ENCODE measurements around the gene STC2. TPM values are rescaled to one million over a fixed set of nuclear protein-coding genes. Genes with fewer than 3 reads are reported as not detected.

Gene STC2
- total RNA-seq, 1 experiment from 2014 or later, result 99.9 TPM

GRCh38 chr5:173317852-173318251 is 10.4 kb downstream of the STC2 start:
- ATAC-seq (no peak), DNase-seq (no peak)
- Histone ChIP-seq H4K20me1 (ENCODE audit: low read length) (peaks cover 5% of the 10 kb centered on the region; the same call in 1 of the 2 replicates), H3K4me1 (ENCODE audit: insufficient read depth, low read length) (peaks cover 9% of the 10 kb centered on the region; the same call in 1 of the 2 replicates), H3K27ac (ENCODE audit: low read length) (no peak overlapping the region), H3K27me3 (ENCODE audit: low read length) (no peaks in the 10 kb centered on the region), H3K9me2 (replicated peaks; ENCODE audit: low read length) (no peaks in the 10 kb centered on the region), H3K36me3 (ENCODE audit: low read depth, low read length) (peaks cover 60% of the 10 kb centered on the region), H3K79me2 (ENCODE audit: low read length) (no peaks in the 10 kb centered on the region; the same call in 1 of the 2 replicates), H3K4me2 (ENCODE audit: low read length) (no peak overlapping the region), H3F3A (ENCODE audit: low read length, unreplicated experiment) (no peaks in the 10 kb centered on the region), H2AFZ (ENCODE audit: low read length) (no peak overlapping the region), H3K4me3 (ENCODE audit: low read length) (no peak overlapping the region), H3K9ac (ENCODE audit: low read length) (no peak overlapping the region), H3K9me3 (ENCODE audit: low read length) (no peaks in the 10 kb centered on the region)
- intact Hi-C loops (cut with micrococcal nuclease), result no loop called here
- POLR2A ChIA-PET (ENCODE audit: unreplicated experiment), result interaction anchor here (0.6 kb wide), 1 partner anchor 652 kb away, joined by 4 read pairs; no protein-coding TSS in a partner anchor
- no peak for TF ChIP-seq EZH2phosphoT487 (IDR thresholded peaks at IDR 0.05; ENCODE audit: borderline replicate concordance, low read length)
- CTCF ChIA-PET, result no interaction called here
- no TSS peak for BruUV-seq (replicated peaks)

- Histone ChIP-seq H3K79me2 (ENCODE audit: low read length) (no peaks in the 10 kb centered on the region), H3K9me3 (ENCODE audit: low read length) (no peaks in the 10 kb centered on the region), H3K4me1 (ENCODE audit: insufficient read depth, low read length) (peaks cover 9% of the 10 kb centered on the region; the same call in 1 of the 2 replicates), H3K36me3 (ENCODE audit: low read depth, low read length) (peaks cover 54% of the 10 kb centered on the region), H3K4me2 (ENCODE audit: low read length) (no peak overlapping the region), H3K27me3 (ENCODE audit: low read length) (no peaks in the 10 kb centered on the region), H3K27ac (ENCODE audit: low read length) (no peak overlapping the region), H3K9me2 (replicated peaks; ENCODE audit: low read length) (no peaks in the 10 kb centered on the region), H2AFZ (ENCODE audit: low read length) (no peak overlapping the region), H3K4me3 (ENCODE audit: low read length) (no peak overlapping the region), H3K9ac (ENCODE audit: low read length) (no peak overlapping the region), H3F3A (ENCODE audit: low read length, unreplicated experiment) (no peaks in the 10 kb centered on the region), H4K20me1 (ENCODE audit: low read length) (peaks cover 5% of the 10 kb centered on the region; the same call in 1 of the 2 replicates)
- BruUV-seq (replicated peaks), result TSS peak; percentile 21
- DNase-seq (no peak), ATAC-seq (no peak)
- POLR2A ChIA-PET (ENCODE audit: unreplicated experiment), result interaction anchor here (0.7 kb wide), 1 partner anchor 145 kb away, joined by 5 read pairs; no protein-coding TSS in a partner anchor
- TF ChIP-seq CTCF (conservative IDR thresholded peaks at IDR 0.05; ENCODE audit: low read depth, low read length), result no peak
- TF ChIP-seq EZH2phosphoT487 (IDR thresholded peaks at IDR 0.05; ENCODE audit: borderline replicate concordance, low read length), result no peak
- TF ChIP-seq EZH2 (IDR thresholded peaks at IDR 0.05; ENCODE audit: low read length, unreplicated experiment), result no peak
- CTCF ChIA-PET, result interaction anchor here (1.0 kb wide), 1 partner anchor 256 kb away, joined by 6 read pairs; no protein-coding TSS in a partner anchor
- intact Hi-C loops (cut with micrococcal nuclease), result no loop called here
Measured at GRCh38 chr5:173317091-173317730, 11.0 kb downstream of the STC2 start.

- CTCF ChIA-PET, result interaction anchor here (0.6 to 1.0 kb wide), 3 partner anchors 14 to 256 kb away, joined by 5 to 6 read pairs (median 6); no protein-coding TSS in a partner anchor
- Histone ChIP-seq H2AFZ (ENCODE audit: low read length) (no peak overlapping the region), H3K27ac (ENCODE audit: low read length) (no peak overlapping the region), H3K4me1 (ENCODE audit: insufficient read depth, low read length) (peaks cover 9% of the 10 kb centered on the region; the same call in 1 of the 2 replicates), H3K9me2 (replicated peaks; ENCODE audit: low read length) (no peaks in the 10 kb centered on the region), H3K36me3 (ENCODE audit: low read depth, low read length) (peaks cover 47% of the 10 kb centered on the region), H3K9me3 (ENCODE audit: low read length) (no peaks in the 10 kb centered on the region), H3K27me3 (ENCODE audit: low read length) (no peaks in the 10 kb centered on the region), H3K79me2 (ENCODE audit: low read length) (no peaks in the 10 kb centered on the region), H3K9ac (ENCODE audit: low read length) (no peak overlapping the region), H3F3A (ENCODE audit: low read length, unreplicated experiment) (no peaks in the 10 kb centered on the region), H4K20me1 (ENCODE audit: low read length) (peaks cover 5% of the 10 kb centered on the region; the same call in 1 of the 2 replicates), H3K4me2 (ENCODE audit: low read length) (no peak overlapping the region), H3K4me3 (ENCODE audit: low read length) (no peak overlapping the region)
- POLR2A ChIA-PET (ENCODE audit: unreplicated experiment), result interaction anchor here (0.7 kb wide), 2 partner anchors 13 to 146 kb away, joined by 3 to 5 read pairs; no protein-coding TSS in a partner anchor
- intact Hi-C loops (cut with micrococcal nuclease), result no loop called here
- ATAC-seq (no peak), DNase-seq (no peak)
- no TSS peak for BruUV-seq (replicated peaks)
- TF ChIP-seq EZH2phosphoT487 (IDR thresholded peaks at IDR 0.05; ENCODE audit: borderline replicate concordance, low read length) (no peak), EZH2 (IDR thresholded peaks at IDR 0.05; ENCODE audit: low read length, unreplicated experiment) (no peak), CTCF (conservative IDR thresholded peaks at IDR 0.05; ENCODE audit: low read depth, low read length) (no peak)
Measured at GRCh38 chr5:173316339-173317020, 11.7 kb downstream of the STC2 start.

Data from PC-3 (cell line).